NCI-H146 treated with DMSO at 0.1 percent for 48 hours (cell line): ENCODE measurements around the gene CDK5R1.
"Not testable (repeated sequence)": the region's sequence is repeated elsewhere in the genome, so short reads cannot be mapped to it uniquely, and the experiment has no call there.

Experiments used
- DNase-seq: peaks from one replicate; lab custom pipeline; 2025; ENCODE audit not compliant: unreplicated experiment; lab: John Stamatoyannopoulos, UW

CDK5R1 gene

GRCh38 chr17:32515677-32516383 lies 29.0 kb downstream of the CDK5R1 start:
- DNase-seq, result no peak

DNA sequence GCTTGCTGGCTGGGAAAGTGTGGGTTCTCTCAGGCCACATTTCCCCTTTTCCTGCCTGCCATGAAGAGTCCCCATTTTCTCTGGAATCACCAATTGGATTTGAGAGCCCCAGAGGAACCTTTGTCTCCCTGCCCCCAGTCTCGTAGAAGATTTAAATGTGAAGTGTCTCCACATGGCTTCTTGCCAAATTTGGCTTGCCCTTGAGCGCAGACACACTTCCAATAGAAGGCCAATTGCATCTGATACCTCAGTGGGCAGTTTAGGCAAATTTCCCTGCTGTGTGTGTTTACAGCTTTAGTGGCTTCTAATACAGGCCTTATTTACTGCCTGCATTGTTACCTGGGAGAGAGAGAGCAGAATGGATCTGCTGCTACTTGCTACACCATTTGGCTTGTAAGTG lies 29.7 kb downstream of the CDK5R1 start:
- DNase-seq, result no peak

- DNase-seq, result no peak
These were observed 30.3 kb downstream of the CDK5R1 start for GRCh38 chr17:32516940-32517701.

- no peak for DNase-seq
These were observed 31.2 kb downstream of the CDK5R1 start for GRCh38 chr17:32517982-32518381.

GRCh38 chr17:32518646-32519227 lies 31.9 kb downstream of the CDK5R1 start:
- DNase-seq, result peak; percentile 49

- DNase-seq, result peak; percentile 78
These were observed 32.7 kb downstream of the CDK5R1 start for GRCh38 chr17:32519228-32520103.

DNA sequence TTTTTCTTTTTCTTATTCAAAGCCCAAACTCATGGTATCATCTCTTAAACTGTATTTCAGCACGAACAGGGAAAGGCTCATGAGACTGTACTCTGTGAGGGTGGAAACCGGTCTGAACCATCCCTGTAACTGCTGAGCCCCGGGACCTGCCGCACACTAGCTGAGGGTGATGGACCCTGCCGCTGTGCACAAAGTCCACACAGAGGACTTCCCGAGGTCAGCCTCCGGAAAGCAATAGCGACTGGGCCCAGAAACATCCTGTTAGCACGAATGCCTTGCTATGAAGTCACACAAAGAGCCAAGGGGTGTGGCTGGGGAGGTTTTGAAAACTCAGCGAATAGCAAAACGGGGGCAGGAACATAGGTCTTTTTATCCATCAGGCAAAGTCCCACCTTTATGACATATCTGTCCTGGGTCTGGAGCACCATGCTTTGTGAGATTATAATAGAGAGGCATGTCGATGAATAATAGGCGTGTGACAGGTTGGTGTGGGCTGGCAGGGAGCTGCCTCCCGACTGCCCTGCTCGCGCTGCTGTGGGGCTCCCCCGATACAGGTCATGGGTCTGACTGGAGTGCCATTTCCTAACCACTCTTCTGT lies 33.4 kb downstream of the CDK5R1 start:
- peak; percentile 76 for DNase-seq

- no peak for DNase-seq
These were observed 34.1 kb downstream of the CDK5R1 start for GRCh38 chr17:32520737-32521404.

DNA sequence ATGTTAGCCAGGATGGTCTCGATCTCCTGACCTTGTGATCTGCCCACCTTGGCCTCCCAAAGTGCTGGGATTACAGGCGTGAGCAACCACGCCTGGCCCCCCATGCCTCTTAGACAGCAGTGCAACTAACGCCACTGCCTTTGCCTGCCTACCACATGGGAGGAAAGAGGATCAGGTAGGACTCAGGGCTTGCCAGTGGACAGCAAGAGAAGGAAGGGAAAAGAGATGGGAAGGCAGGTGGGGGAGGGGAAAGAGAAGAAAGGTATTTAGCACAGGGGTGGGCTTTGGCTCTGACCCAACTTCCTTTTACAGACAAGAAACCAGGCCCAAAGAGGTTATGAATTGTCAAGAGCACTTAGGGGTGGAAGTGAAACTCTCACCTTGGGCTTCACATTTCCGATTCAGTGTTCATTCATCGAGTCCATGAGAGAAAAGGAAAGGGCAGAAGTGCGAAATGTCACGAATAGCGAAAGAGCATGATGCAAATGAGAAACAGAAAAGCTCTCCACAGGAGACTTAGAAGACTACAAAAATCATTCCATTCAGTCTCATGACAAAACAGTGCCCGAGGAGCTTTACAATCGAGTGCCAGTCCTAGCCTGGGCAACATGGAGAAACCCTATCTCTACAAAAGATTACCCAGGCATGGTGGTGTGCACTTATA lies 36.4 kb downstream of the CDK5R1 start:
- DNase-seq, result no peak

DNA sequence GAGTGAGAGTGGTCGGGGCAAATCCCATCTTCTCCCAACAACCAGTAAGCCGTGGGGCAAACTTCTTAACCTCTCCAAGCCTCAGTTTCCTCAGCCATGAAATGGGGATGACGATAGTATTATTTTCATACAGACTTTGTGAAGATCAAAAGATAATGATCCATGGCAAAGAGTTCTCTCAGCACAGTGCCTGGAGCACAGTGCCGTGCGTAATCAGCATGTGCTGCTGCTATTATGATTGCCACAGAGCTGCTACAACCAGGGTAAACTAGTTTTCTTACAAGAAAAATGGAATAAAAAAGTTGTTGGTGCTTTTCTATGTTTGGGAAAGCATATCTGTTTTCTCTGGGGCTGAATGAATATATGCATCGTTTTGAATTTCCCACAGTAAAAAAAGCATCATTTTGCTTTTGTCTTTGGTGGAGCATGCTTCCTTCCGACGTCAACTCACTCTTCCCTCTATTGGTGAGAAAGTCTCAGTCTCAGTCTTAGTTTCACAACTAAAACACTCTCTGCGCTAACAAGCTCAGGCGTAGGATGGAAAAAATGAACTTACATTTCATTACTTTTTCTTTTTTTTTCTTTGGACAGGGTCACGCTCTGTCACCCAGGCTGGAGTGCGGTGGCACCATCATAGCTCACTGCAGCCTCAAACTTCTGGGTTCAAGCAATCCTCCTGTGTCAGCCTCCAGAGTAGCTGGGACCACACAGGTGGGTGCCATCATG lies 37.2 kb downstream of the CDK5R1 start:
- DNase-seq, result no peak

GRCh38 chr17:32524553-32524880 lies 37.7 kb downstream of the CDK5R1 start:
- DNase-seq, result not testable (repeated sequence)

DNA sequence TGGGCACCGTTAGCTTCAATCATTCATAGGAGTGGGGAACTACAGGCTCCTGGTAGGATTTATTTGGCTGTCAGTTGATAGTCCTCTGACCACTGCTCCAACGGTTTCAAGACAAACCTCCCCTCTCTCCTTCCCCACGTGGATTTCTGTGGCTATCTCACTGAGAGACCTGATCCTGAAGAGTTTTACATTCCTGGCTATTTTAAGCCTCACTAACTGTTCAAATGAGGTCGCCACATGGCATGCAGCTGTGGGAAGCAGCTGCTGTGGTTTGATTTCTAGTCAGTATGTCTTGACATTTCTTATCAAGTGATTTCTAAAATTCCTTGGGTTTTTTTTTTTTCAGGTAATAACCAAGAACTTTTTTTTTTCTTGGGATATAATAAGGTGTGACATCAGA lies 38.3 kb downstream of the CDK5R1 start:
- no peak for DNase-seq

GRCh38 chr17:32527146-32527545 lies 40.4 kb downstream of the CDK5R1 start:
- no peak for DNase-seq

DNA sequence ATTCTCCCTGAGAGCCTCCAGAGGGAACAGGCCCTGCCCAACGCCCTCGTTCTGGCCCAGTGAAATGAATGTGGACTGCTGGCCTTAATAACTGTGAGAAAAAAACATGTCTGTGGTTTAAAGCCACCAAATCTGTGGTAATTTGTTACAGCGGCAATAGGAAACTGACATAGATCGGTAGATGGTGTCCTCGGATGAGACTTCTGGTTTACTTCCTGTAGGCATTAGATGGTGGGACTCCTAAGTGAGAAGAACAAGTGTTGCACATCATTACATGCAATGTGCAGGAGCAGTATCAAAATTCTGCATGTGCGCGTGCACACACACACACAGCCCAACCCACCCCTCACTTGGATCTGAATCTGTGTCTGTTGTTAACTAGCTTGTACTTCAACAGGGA lies 42.0 kb downstream of the CDK5R1 start:
- no peak for DNase-seq

DNA sequence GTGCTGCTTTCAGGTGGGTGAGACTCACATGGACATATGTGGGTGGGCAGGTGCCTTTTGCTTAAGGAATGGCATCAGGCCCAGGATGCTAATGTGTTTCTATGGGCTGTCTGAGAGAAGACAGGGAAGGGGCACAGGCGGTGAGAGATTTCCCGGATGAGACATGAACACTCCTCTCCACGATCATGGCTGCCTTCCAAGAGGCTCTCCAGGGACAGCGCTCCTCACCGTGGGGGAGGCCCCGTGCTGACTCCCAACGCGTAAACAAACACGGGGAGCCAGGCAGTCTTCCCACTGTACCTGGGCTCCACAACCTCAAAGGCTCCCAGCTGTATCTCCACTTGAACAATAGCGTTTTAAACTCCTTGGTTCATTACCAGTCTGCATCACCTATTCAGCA lies 42.8 kb downstream of the CDK5R1 start:
- no peak for DNase-seq

DNA sequence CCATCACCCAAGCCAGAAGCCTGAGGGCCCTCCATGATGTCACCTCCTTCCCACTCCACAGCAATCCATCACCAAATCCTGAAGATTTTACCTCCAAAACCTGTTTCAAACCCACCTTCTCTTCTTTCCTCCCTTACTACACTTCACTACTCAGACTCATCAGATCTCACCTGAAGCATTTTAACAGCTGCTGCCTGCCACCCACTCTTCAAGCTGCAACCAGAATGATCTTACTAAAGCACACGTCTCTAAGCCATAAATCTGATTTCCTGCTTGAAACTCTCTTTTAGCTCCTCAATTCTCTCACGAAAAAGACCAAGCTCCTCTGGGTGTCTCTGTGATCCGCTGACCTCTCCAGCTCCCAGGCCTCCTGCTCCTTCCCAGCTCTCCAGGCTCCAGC lies 46.5 kb downstream of the CDK5R1 start:
- no peak for DNase-seq

GRCh38 chr17:32536736-32537643 lies 50.2 kb downstream of the CDK5R1 start:
- no peak for DNase-seq
